Astrocyte (in vitro differentiated cells and primary cell): ENCODE results near the gene FLCN. TPM values are rescaled to one million over a fixed set of nuclear protein-coding genes. Genes with fewer than 3 reads are reported as not detected.

Source experiments
- DNase-seq: peaks from one replicate; pipeline ENCODE4 v3.0.0-alpha.2; 2010; ENCODE audit warnings: low read depth
- FAIRE-seq: peaks from 2 replicates; lab custom pipeline; 2011; peaks lifted over from hg19 to GRCh38; lab: Jason Lieb, UNC
- H2AFZ ChIP-seq: 2 replicates; pipeline ENCODE4 v1.6.0; 2012; ENCODE audit warnings: low read depth, low read length, inconsistent platforms
- H3K27ac ChIP-seq: 2 replicates; pipeline ENCODE4 v1.5.1; 2011; ENCODE audit warnings: low read depth, low read length, inconsistent platforms
- H3K27me3 ChIP-seq: 2 replicates; pipeline ENCODE4 v1.6.0; 2011; ENCODE audit warnings: low read length, inconsistent platforms; ENCODE audit not compliant: insufficient read depth
- H3K36me3 ChIP-seq: 2 replicates; pipeline ENCODE4 v1.5.1; 2011; ENCODE audit warnings: low read length, inconsistent platforms; ENCODE audit not compliant: insufficient read depth
- H3K4me1 ChIP-seq: 2 replicates; pipeline ENCODE4 v1.5.1; 2011; ENCODE audit warnings: low read length, inconsistent platforms; ENCODE audit not compliant: insufficient read depth
- H3K4me2 ChIP-seq: 2 replicates; pipeline ENCODE4 v1.6.0; 2012; ENCODE audit warnings: low read length, inconsistent platforms
- H3K4me3 ChIP-seq: 2 replicates; pipeline ENCODE4 v1.5.1; 2011; ENCODE audit warnings: low read depth, mild to moderate bottlenecking, low read length, inconsistent platforms; ENCODE audit not compliant: insufficient read depth
- H3K79me2 ChIP-seq: 2 replicates; pipeline ENCODE4 v1.6.0; 2012; ENCODE audit warnings: mild to moderate bottlenecking, low read length, inconsistent platforms; ENCODE audit not compliant: insufficient read depth
- H3K9ac ChIP-seq: 2 replicates; pipeline ENCODE4 v1.6.0; 2012; ENCODE audit warnings: mild to moderate bottlenecking, low read length, inconsistent platforms
- H3K9me3 ChIP-seq: 2 replicates; pipeline ENCODE4 v1.5.1; 2012; ENCODE audit warnings: low read depth, mild to moderate bottlenecking, low read length, inconsistent platforms; ENCODE audit not compliant: insufficient read depth
- H4K20me1 ChIP-seq: 2 replicates; pipeline ENCODE4 v1.6.0; 2012; ENCODE audit warnings: low read length, inconsistent platforms; ENCODE audit not compliant: insufficient read depth
- H3K27ac Mint-ChIP-seq: one replicate; pipeline ENCODE4 v1.8.0; 2021; ENCODE audit warnings: mild to moderate bottlenecking, mixed read lengths; ENCODE audit not compliant: unreplicated experiment
- H3K27me3 Mint-ChIP-seq: one replicate; pipeline ENCODE4 v1.8.0; 2021; ENCODE audit warnings: low read depth, mixed read lengths; ENCODE audit not compliant: unreplicated experiment
- H3K36me3 Mint-ChIP-seq: one replicate; pipeline ENCODE4 v1.8.0; 2021; ENCODE audit warnings: low read depth, mixed read lengths; ENCODE audit not compliant: unreplicated experiment
- H3K4me1 Mint-ChIP-seq: one replicate; pipeline ENCODE4 v1.8.0; 2021; ENCODE audit warnings: low read depth, mixed read lengths; ENCODE audit not compliant: unreplicated experiment
- H3K4me3 Mint-ChIP-seq: one replicate; pipeline ENCODE4 v1.8.0; 2021; ENCODE audit warnings: mild to moderate bottlenecking, moderate library complexity, mixed read lengths; ENCODE audit not compliant: unreplicated experiment
- H3K9me3 Mint-ChIP-seq: one replicate; pipeline ENCODE4 v1.8.0; 2021; ENCODE audit warnings: mild to moderate bottlenecking, mixed read lengths; ENCODE audit not compliant: unreplicated experiment
- EZH2 ChIP-seq: IDR thresholded peaks from 2 replicates; pipeline ENCODE4 v1.6.1; 2012; ENCODE audit warnings: mild to moderate bottlenecking, low read length, inconsistent platforms; ENCODE audit not compliant: insufficient read depth
- total RNA-seq: library from RNA; stranded (reverse); gene quantifications from 2 replicates; pipeline ENCODE4 v1.2.1, GENCODE V29; 2021
- TF ChIP-seq, protein P1 (sequence below): IDR thresholded peaks from 2 replicates; pipeline ENCODE4 v1.5.1; 2011; ENCODE audit warnings: low read depth, mild to moderate bottlenecking, inconsistent platforms, low read length, moderate library complexity; ENCODE audit not compliant: insufficient read depth

FLCN gene
- total RNA-seq, 1 donor from 2014 or later: 40.0 TPM

DNA sequence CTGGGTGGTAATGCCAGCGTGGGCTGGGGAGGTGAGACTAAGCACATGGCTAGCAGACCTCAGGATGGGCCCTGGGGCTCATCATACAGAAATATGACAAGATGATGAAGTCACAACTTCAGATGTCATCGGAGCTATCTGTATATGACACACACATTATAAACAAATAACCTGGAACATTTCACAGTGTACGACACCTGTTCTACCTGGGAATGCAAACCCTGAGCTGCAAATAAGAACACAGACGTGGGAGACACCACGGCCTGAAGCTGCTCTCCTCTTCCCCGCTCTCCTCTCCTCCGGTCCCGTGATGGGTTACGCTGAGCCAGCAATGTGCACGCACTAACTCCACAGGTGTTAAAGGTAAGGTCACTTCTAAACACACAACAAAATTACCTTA is 35.7 kb downstream of the FLCN start:
- Mint-ChIP-seq H3K4me1 (peaks cover 9% of the 10 kb centered on the region), H3K27ac (no peak overlapping the region), H3K27me3 (peaks cover 14% of the 10 kb centered on the region), H3K4me3 (no peak overlapping the region), H3K36me3 (peaks cover 6% of the 10 kb centered on the region), H3K9me3 (no peaks in the 10 kb centered on the region)
- no peak overlapping the region for H3K27ac ChIP-seq
- FAIRE-seq (no peak), DNase-seq (no peak)
- H2AFZ ChIP-seq: no peak overlapping the region
- H3K4me1 ChIP-seq: peaks cover 22% of the 10 kb centered on the region
- no peak overlapping the region for H3K9ac ChIP-seq
- no peaks in the 10 kb centered on the region for H3K27me3 ChIP-seq
- TF ChIP-seq, protein P1, sequence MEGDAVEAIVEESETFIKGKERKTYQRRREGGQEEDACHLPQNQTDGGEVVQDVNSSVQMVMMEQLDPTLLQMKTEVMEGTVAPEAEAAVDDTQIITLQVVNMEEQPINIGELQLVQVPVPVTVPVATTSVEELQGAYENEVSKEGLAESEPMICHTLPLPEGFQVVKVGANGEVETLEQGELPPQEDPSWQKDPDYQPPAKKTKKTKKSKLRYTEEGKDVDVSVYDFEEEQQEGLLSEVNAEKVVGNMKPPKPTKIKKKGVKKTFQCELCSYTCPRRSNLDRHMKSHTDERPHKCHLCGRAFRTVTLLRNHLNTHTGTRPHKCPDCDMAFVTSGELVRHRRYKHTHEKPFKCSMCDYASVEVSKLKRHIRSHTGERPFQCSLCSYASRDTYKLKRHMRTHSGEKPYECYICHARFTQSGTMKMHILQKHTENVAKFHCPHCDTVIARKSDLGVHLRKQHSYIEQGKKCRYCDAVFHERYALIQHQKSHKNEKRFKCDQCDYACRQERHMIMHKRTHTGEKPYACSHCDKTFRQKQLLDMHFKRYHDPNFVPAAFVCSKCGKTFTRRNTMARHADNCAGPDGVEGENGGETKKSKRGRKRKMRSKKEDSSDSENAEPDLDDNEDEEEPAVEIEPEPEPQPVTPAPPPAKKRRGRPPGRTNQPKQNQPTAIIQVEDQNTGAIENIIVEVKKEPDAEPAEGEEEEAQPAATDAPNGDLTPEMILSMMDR: no peak
- no peak for TF ChIP-seq EZH2
- H3K36me3 ChIP-seq: no peaks in the 10 kb centered on the region
- no peak overlapping the region for H3K4me3 ChIP-seq
- H3K4me2 ChIP-seq: no peak overlapping the region
- no peaks in the 10 kb centered on the region for H3K79me2 ChIP-seq
- H4K20me1 ChIP-seq: peaks cover 11% of the 10 kb centered on the region
- H3K9me3 ChIP-seq: no peaks in the 10 kb centered on the region

- Histone ChIP-seq H3K27me3 (no peaks in the 10 kb centered on the region), H3K36me3 (no peaks in the 10 kb centered on the region), H2AFZ (no peak overlapping the region), H3K4me3 (no peak overlapping the region), H3K27ac (no peak overlapping the region), H3K4me2 (no peak overlapping the region), H3K9me3 (no peaks in the 10 kb centered on the region), H3K9ac (no peak overlapping the region), H3K79me2 (no peaks in the 10 kb centered on the region), H3K4me1 (peaks cover 18% of the 10 kb centered on the region), H4K20me1 (peaks cover 11% of the 10 kb centered on the region)
- no peak overlapping the region for H3K27ac Mint-ChIP-seq
- H3K4me3 Mint-ChIP-seq: no peak overlapping the region
- TF ChIP-seq, protein P1: no peak
- TF ChIP-seq EZH2: no peak
- H3K4me1 Mint-ChIP-seq: peaks cover 9% of the 10 kb centered on the region
- H3K36me3 Mint-ChIP-seq: peaks cover 6% of the 10 kb centered on the region
- H3K27me3 Mint-ChIP-seq: peaks cover 14% of the 10 kb centered on the region
- no peaks in the 10 kb centered on the region for H3K9me3 Mint-ChIP-seq
- DNase-seq (no peak), FAIRE-seq (no peak)
These were observed 36.1 kb downstream of the FLCN start for GRCh38 chr17:17200831-17201230.

DNA sequence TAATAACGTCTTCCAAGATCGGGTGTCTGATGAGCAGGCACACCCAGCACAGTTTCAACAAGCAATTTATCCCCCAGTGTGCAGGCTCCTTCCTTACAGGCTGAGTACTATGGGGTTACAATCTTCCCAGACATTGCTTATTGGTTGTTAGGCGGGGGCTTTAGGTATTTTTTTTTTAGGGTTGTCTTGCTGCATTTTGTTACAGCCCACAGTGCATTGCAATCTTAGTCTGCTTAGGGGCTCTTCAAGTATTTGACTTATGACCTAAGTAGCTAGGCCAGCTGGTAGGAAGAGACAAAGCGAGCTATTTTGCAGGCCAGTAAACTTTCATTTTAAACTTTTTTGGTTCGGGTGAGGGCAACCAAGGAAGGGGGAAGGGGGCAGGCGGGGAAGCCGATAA is 36.7 kb downstream of the FLCN start:
- H3K36me3 ChIP-seq: no peaks in the 10 kb centered on the region
- no peak for DNase-seq

More for the DNA sequence above, 36.7 kb downstream of the FLCN start:
- peaks cover 13% of the 10 kb centered on the region for H3K4me1 ChIP-seq
- peaks cover 14% of the 10 kb centered on the region for H3K27me3 Mint-ChIP-seq
- no peak overlapping the region for H3K9ac ChIP-seq
- peaks cover 11% of the 10 kb centered on the region for H4K20me1 ChIP-seq
- H3K79me2 ChIP-seq: no peaks in the 10 kb centered on the region
- no peak overlapping the region for H3K27ac ChIP-seq
- H3K27me3 ChIP-seq: no peaks in the 10 kb centered on the region
- FAIRE-seq: no peak
- no peaks in the 10 kb centered on the region for H3K9me3 Mint-ChIP-seq
- no peaks in the 10 kb centered on the region for H3K9me3 ChIP-seq
- H2AFZ ChIP-seq: no peak overlapping the region
- no peak overlapping the region for H3K27ac Mint-ChIP-seq
- no peak overlapping the region for H3K4me3 Mint-ChIP-seq
- no peak overlapping the region for H3K4me2 ChIP-seq
- peaks cover 6% of the 10 kb centered on the region for H3K36me3 Mint-ChIP-seq
- no peak overlapping the region for H3K4me3 ChIP-seq
- TF ChIP-seq, protein P1: no peak
- TF ChIP-seq EZH2: no peak
- peaks cover 9% of the 10 kb centered on the region for H3K4me1 Mint-ChIP-seq
